ENCODE data around the gene SMIM35. TPM values are rescaled to one million over a fixed set of nuclear protein-coding genes. Genes with fewer than 3 reads are reported as not detected.
A peak's percentile ranks its signal among the peaks of the same experiment; 100 is the strongest.
"Not testable (repeated sequence)": the region's sequence is repeated elsewhere in the genome, so short reads cannot be mapped to it uniquely, and the experiment has no call there.

The SMIM35 gene
- total RNA-seq, 3 donors from 2014 or later (not counting 1 experiment from before 2014, with no cell fraction given) = 0.30 to 0.68 (median 0.33) TPM

GRCh38 chr11:118010738-118011461 lies 75.9 kb downstream of the SMIM35 start:
- H3K4me3 Mint-ChIP-seq = no peak overlapping the region
- no peak overlapping the region for H3K4me3 ChIP-seq (ENCODE audit: low read length)

GRCh38 chr11:118009864-118010737 lies 76.7 kb downstream of the SMIM35 start:
- intact Hi-C loops (cut with micrococcal nuclease) = loop anchor here (5.0 to 10.0 kb wide), 2 partner anchors 43 to 215 kb away; partner anchors contain the start of gene JAML
- DNase-seq (peak in 1 of 2 donors; percentile 13), ATAC-seq (no peak)
- H3K27me3 Mint-ChIP-seq (ENCODE audit: low read depth in 2 of 2) = no peaks in the 10 kb centered on the region
- peaks cover 0 to 2% of the 10 kb centered on the region in 2 donors for H3K9me3 Mint-ChIP-seq
- no peaks in the 10 kb centered on the region for H3K36me3 ChIP-seq (ENCODE audit: control insufficient read depth, insufficient read depth, low read length)
- peaks cover 95 to 96% of the 10 kb centered on the region in 2 donors for H3K4me1 Mint-ChIP-seq
- H3K27me3 ChIP-seq (ENCODE audit: control insufficient read depth, insufficient read depth, low read length) = no peaks in the 10 kb centered on the region
- no peak overlapping the region for H3K4me3 ChIP-seq (ENCODE audit: low read length)
- WGBS (ENCODE audit: insufficient coverage) = 74% methylated on average over 9 of the region's 9 CpGs
- peaks cover 100% of the 10 kb centered on the region for H3K4me1 ChIP-seq (ENCODE audit: control insufficient read depth, insufficient read depth, low read length)
- TF ChIP-seq CTCF (IDR thresholded peaks at IDR 0.05) = no peak
- H3K9me3 ChIP-seq (ENCODE audit: control insufficient read depth, insufficient read depth, low read length) = no peaks in the 10 kb centered on the region
- H3K4me3 Mint-ChIP-seq = peak overlapping the region; percentile 50
- no peaks in the 10 kb centered on the region for H3K36me3 Mint-ChIP-seq
- H3K27ac ChIP-seq (ENCODE audit: low read length) = peak overlapping the region; percentile 92
- peak overlapping the region; percentile 93 to 96 for H3K27ac Mint-ChIP-seq

More at GRCh38 chr11:118010738-118011461, 75.9 kb downstream of the SMIM35 start:
- Mint-ChIP-seq H3K27ac (peak overlapping the region; percentile 93 to 96), H3K4me1 (peaks cover 95 to 96% of the 10 kb centered on the region in 2 donors), H3K27me3 (ENCODE audit: low read depth in 2 of 2) (no peaks in the 10 kb centered on the region), H3K9me3 (peaks cover 0 to 2% of the 10 kb centered on the region in 2 donors), H3K36me3 (no peaks in the 10 kb centered on the region)
- H3K27me3 ChIP-seq (ENCODE audit: control insufficient read depth, insufficient read depth, low read length) = no peaks in the 10 kb centered on the region
- 59% methylated on average over 21 of the region's 21 CpGs for WGBS (ENCODE audit: insufficient coverage)
- peak in 1 of 3 donors; percentile 67 for ATAC-seq
- peak overlapping the region; percentile 92 for H3K27ac ChIP-seq (ENCODE audit: low read length)
- H3K9me3 ChIP-seq (ENCODE audit: control insufficient read depth, insufficient read depth, low read length) = no peaks in the 10 kb centered on the region
- no peak for TF ChIP-seq CTCF (IDR thresholded peaks at IDR 0.05)
- no peaks in the 10 kb centered on the region for H3K36me3 ChIP-seq (ENCODE audit: control insufficient read depth, insufficient read depth, low read length)
- DNase-seq = no peak
- H3K4me1 ChIP-seq (ENCODE audit: control insufficient read depth, insufficient read depth, low read length) = peaks cover 100% of the 10 kb centered on the region
- intact Hi-C loops (cut with micrococcal nuclease) = no loop called here

- peaks cover 100% of the 10 kb centered on the region for H3K4me1 ChIP-seq (ENCODE audit: control insufficient read depth, insufficient read depth, low read length)
- H3K27me3 Mint-ChIP-seq (ENCODE audit: low read depth in 2 of 2) = no peaks in the 10 kb centered on the region
- peaks cover 0 to 6% of the 10 kb centered on the region in 2 donors for H3K9me3 Mint-ChIP-seq
- peak overlapping the region; percentile 92 for H3K27ac ChIP-seq (ENCODE audit: low read length)
- no peaks in the 10 kb centered on the region for H3K36me3 Mint-ChIP-seq
- TF ChIP-seq CTCF (IDR thresholded peaks at IDR 0.05) = no peak
- DNase-seq (peak in 1 of 2 donors; percentile 12), ATAC-seq (no peak)
- H3K27me3 ChIP-seq (ENCODE audit: control insufficient read depth, insufficient read depth, low read length) = no peaks in the 10 kb centered on the region
- H3K4me1 Mint-ChIP-seq = peaks cover 95 to 99% of the 10 kb centered on the region in 2 donors
- H3K27ac Mint-ChIP-seq = peak overlapping the region; percentile 93 to 96
- H3K9me3 ChIP-seq (ENCODE audit: control insufficient read depth, insufficient read depth, low read length) = no peaks in the 10 kb centered on the region
- peak overlapping the region; percentile 93 for H3K4me3 Mint-ChIP-seq
- no peaks in the 10 kb centered on the region for H3K36me3 ChIP-seq (ENCODE audit: control insufficient read depth, insufficient read depth, low read length)
- intact Hi-C loops (cut with micrococcal nuclease) = loop anchor here (5.0 to 10.0 kb wide), 2 partner anchors 41 to 216 kb away; partner anchors contain the start of gene JAML
- no peak overlapping the region for H3K4me3 ChIP-seq (ENCODE audit: low read length)
- whole genome bisulfite sequencing (ENCODE audit: insufficient coverage) = 9% methylated on average over 4 of the region's 4 CpGs
Measured at GRCh38 chr11:118008271-118008911, 78.4 kb downstream of the SMIM35 start.

GRCh38 chr11:118007563-118008270 lies 79.0 kb downstream of the SMIM35 start:
- peak; percentile 57 to 82 (median 75) for ATAC-seq
- peak overlapping the region; percentile 93 to 96 for H3K27ac Mint-ChIP-seq
- not testable (repeated sequence) for H3K27me3 Mint-ChIP-seq (ENCODE audit: low read depth in 2 of 2); H3K4me3 ChIP-seq (ENCODE audit: low read length); H3K36me3 Mint-ChIP-seq; H3K36me3 ChIP-seq (ENCODE audit: control insufficient read depth, insufficient read depth, low read length); H3K9me3 ChIP-seq (ENCODE audit: control insufficient read depth, insufficient read depth, low read length); H3K27me3 ChIP-seq (ENCODE audit: control insufficient read depth, insufficient read depth, low read length); H3K9me3 Mint-ChIP-seq
- 9% methylated on average over 10 of the region's 11 CpGs for WGBS (ENCODE audit: insufficient coverage)
- peak overlapping the region; percentile 92 for H3K27ac ChIP-seq (ENCODE audit: low read length)
- DNase-seq = peak; percentile 48 to 70
- intact Hi-C loops (cut with micrococcal nuclease) = loop anchor here (1.0 to 10.0 kb wide), 5 partner anchors 21 to 217 kb away; partner anchors contain the start of genes IL10RA and JAML
- H3K4me1 Mint-ChIP-seq = peaks cover 95 to 100% of the 10 kb centered on the region in 2 donors
- peak overlapping the region; percentile 93 for H3K4me3 Mint-ChIP-seq
- H3K4me1 ChIP-seq (ENCODE audit: control insufficient read depth, insufficient read depth, low read length) = peaks cover 99% of the 10 kb centered on the region

Measured in natural killer cell (primary cell).